Activated CD8-positive, alpha-beta memory T cell treated with anti-CD3 and anti-CD28 coated beads for 36 hours (primary cell): ENCODE results near the gene GRIK3. TPM values are rescaled to one million over a fixed set of nuclear protein-coding genes. Genes with fewer than 3 reads are reported as not detected.
"Not testable (repeated sequence)": the region's sequence is repeated elsewhere in the genome, so short reads cannot be mapped to it uniquely, and the experiment has no call there.

Source experiments
- CTCF ChIA-PET: fragments of 350-600 bp; sonication (Branson Sonifier 250); formaldehyde crosslinking; loops from one replicate; lab custom pipeline; 2021; ENCODE audit warnings: antibody characterized with exemption; lab: Charles Lee
- POLR2A ChIA-PET: fragments of 350-600 bp; sonication (Branson Sonifier 250); formaldehyde crosslinking; loops from one replicate; lab custom pipeline; 2021; ENCODE audit warnings: antibody characterized with exemption; lab: Charles Lee
- total RNA-seq, 2 experiments: library from RNA; stranded (reverse); gene quantifications; one replicate each; pipeline ENCODE4 v1.2.3, GENCODE V29; 2021

Gene GRIK3
- total RNA-seq, result not detected

- ChIA-PET POLR2A (no interaction called here), CTCF (no interaction called here)
Observed at GRCh38 chr1:37034121-37035013, at the start of gene GRIK3. Gene GRIK3, minus strand, starts transcription at chr1:37034515. Its CDS starts 407 bp downstream, at chr1:37034108.

GRCh38 chr1:37084013-37084412, 49.7 kb upstream of the GRIK3 start:
- ChIA-PET POLR2A (no interaction called here), CTCF (no interaction called here)

DNA sequence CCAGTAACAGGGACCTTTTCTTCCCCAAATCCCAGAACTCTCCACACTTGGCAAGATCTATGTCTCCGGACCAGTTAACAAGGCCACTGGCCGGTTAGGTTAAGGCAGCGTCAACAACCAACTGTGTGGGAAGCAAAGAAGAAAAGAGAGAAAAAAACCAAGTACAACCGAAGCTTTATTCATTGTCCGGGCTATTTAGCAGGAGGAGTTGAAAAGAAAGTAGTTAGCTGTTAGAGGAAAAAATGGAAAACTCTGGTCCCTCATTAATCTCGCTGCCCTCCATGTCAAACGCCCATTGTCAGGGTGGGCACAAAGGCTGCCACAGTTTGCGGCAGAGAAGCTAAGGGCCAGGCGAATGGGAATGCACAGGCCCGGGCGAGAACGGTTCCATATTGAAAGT, 49.3 kb upstream of the GRIK3 start:
- POLR2A ChIA-PET, result no interaction called here
- CTCF ChIA-PET, result no interaction called here

DNA sequence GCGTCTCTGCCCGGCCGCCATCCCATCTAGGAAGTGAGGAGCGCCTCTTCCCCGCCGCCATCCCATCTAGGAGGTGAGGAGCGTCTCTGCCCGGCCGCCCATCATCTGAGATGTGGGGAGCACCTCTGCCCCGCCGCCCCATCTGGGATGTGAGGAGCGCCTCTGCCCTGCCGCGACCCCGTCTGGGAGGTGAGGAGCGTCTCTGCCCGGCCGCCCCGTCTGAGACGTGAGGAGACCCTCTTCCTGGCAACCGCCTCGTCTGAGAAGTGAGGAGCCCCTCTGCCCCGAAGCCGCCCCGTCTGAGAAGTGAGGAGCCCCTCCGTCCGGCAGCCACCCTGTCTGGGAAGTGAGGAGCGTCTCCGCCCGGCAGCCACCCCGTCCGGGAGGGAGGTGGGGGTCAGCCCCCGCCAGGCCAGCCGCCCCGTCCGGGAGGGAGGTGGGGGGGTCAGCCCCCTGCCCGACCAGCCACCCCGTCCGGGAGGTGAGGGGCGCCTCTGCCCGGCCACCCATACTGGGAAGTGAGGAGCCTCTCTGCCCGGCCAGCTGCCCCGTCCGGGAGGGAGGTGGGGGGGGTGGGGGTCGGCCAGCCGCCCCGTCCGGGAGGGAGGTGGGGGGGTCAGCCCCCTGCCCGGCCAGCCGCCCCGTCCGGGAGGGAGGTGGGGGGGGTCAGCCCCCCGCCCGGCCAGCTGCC, 46.1 kb upstream of the GRIK3 start:
- POLR2A ChIA-PET, CTCF ChIA-PET: not testable (repeated sequence)

GRCh38 chr1:37078866-37079265, 44.6 kb upstream of the GRIK3 start:
- POLR2A ChIA-PET, result no interaction called here
- CTCF ChIA-PET, result no interaction called here

DNA sequence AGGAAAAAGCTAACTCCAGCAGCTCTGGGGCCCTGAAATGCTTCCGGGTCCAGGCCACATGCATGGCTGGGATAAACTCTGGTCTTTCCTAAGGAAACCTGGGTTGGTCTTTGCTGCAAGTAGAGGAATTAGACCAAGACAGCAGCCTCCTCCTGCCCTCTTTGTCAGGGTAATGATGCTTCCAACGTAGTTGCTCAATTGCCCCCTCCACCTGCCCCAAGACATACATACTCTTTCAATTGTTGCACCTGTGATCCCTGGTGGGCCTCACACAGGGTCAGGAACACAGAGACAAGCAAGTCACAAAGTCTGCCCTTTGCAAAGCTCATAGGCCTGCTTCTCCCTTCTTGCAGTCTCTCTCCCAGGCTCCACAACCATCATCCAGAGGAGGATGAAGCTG, 41.9 kb upstream of the GRIK3 start:
- ChIA-PET POLR2A (no interaction called here), CTCF (no interaction called here)

DNA sequence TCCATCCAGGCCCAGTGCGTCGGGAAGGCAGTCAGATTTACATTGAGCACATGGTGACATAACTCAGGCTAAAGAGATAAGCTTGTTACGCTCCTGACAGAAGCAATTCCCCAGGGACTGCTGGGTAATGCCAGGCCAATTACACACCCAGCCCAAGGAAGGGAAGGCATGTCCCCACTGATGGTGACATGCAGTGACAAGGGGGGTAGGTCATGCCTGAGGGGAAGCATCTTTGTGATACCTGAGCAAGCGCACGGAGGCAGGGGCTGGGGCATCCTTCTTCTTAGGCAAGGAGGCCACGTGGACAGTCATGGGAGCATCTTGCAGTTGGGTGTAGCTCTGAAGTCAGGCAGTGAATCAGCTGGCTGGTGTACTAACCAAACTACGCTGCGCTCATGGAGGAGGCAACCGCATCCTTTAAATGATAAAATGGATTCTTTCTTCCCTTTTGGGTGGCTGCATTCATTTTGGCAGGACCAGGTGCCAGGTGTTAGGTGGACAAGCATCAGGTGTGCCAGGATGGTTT, 39.6 kb upstream of the GRIK3 start:
- CTCF ChIA-PET, result no interaction called here
- POLR2A ChIA-PET, result no interaction called here

DNA sequence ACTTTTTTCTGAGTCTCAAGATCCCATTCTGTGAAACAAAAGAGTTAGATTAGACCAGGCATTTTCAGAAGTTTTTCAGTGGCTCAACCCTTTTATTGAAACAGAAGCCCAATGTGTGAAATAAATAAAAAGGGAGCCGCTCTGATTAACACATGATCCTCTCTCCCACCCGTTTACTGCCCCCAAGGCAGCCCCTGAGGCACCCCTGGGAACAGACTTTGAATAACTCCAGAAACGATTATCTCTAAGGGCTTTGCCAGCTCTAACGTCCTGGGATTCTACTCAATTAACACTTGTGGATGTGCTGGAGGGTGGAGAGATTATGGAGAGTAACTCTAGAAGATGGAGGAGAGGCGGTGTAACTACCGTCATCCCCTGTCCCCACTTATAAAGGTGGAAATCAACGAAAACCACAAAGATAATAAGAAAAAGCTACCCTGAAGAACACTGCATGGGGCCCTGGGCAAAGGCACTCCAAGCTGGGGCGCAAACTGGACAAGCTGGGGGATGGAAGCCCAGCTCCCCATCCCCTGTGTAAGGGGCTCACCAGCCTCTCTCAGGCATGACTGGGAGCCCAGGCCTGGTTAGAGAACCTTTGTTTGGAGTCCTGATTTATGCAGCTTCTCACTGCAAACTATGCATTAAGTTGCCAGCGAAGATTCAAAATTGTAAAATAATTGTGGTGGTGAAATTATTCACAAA, 39.0 kb upstream of the GRIK3 start:
- ChIA-PET CTCF (no interaction called here), POLR2A (no interaction called here)

- POLR2A ChIA-PET, result no interaction called here
- CTCF ChIA-PET, result no interaction called here
Observed at GRCh38 chr1:37071829-37072228, 37.5 kb upstream of the GRIK3 start.

DNA sequence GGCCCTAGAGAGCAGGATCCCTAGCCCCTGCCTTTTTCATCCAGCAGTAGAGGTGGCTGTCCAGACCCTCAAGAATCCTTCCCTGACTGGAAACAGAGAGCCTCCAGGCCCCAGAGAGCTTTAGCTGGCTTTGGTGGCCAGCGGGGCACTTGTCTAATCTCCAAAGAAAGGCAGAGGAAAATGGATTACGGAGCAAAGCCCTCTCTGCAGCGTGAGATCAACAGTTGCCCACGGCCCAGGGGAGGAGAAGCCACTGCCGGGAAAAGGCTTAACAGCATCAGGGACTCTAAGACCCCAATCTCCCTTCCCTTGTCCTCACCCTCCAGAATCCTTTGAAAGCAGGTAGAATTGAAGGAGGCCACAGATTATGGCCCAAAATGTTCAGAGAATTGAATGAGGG, 35.8 kb upstream of the GRIK3 start:
- CTCF ChIA-PET, result no interaction called here
- POLR2A ChIA-PET, result no interaction called here

GRCh38 chr1:37069406-37069805, 35.1 kb upstream of the GRIK3 start:
- ChIA-PET POLR2A (no interaction called here), CTCF (no interaction called here)

DNA sequence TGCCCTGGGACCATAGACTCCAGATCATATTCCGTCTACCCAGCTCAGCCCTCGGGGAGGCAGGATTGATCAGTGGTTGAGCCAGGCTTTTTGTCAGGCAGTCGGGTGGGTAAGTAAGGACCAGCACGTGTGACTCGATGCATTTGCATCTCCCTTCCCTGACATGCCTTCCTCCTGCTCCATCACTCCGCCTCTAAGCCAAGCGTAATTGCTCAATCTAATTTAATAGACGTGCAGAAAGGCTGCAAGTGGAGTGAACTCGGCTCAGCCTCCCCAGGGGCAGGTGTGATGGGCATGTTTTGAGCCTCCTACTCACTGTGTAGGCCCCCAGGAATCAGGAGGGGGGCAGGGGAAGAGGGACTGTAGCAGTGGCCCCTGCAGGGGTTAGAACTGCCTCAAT, 34.6 kb upstream of the GRIK3 start:
- POLR2A ChIA-PET, result no interaction called here
- CTCF ChIA-PET, result no interaction called here

DNA sequence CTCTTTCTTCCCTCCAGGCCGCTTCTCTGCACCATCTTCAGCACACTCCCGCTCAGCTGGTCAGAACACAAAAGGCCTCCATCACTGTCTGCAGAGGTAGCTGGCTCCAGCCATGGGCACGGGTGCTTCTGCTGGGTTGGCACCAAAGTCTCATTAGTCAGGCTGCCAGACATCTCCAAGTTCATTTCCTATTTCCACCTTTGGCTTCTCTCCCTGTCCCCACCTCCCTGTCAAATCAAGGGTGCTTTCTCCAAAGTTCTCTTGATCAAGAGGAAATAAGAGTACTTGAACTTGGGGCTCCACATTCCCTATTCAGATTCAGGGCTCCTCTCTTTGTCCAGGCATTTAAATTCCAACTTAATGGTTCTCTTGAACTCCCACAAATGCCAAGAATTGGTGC, 33.9 kb upstream of the GRIK3 start:
- ChIA-PET POLR2A (no interaction called here), CTCF (no interaction called here)

DNA sequence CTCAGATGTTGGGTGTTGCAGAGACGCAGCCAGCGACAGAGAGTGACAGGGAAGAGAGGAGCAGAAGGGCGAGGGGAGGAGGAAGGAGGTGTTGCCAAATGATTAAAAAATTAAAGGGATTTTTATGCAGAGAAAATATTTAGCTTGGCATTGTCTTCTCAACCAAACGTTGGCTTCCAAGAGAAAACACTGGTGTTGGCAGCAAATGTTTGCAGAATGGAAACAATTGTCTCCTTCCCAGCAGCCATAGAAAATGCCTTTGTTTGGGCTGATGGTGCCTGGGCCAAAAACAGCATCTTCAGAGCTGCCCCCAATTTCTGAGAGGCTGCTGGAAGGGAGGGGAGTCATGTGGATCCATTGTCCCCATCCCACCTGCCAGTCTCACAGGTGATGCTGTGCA, 29.7 kb upstream of the GRIK3 start:
- POLR2A ChIA-PET, result no interaction called here
- CTCF ChIA-PET, result no interaction called here

GRCh38 chr1:37059346-37059745, 25.0 kb upstream of the GRIK3 start:
- ChIA-PET POLR2A (no interaction called here), CTCF (no interaction called here)

DNA sequence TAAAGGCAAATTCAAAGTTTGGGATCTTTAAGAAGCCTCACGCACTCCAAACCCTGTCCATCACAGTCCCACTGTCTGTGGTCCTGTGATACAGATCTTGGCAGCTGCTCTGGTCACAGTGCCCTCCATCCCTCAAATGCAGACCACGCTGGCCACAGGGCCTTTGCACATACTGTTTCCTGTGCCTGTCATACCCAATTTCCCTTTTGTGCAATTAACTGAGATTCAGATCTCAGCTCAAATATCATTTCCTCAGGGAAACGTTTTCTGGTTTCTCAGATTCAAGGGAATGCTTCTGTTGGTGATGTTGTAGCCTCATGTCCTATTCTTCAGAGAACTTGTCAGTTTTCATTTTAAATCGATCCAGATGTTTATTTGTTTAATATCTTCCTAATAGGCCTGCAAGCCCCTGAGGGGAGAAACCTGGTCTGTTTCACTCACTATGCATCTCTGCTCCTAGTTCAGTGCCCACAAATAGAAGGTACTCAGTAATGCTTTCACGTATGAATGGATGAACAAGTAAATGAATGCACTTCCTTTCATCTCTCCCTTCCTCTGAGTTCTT, 24.2 kb upstream of the GRIK3 start:
- ChIA-PET CTCF (no interaction called here), POLR2A (no interaction called here)

- ChIA-PET CTCF (no interaction called here), POLR2A (no interaction called here)
Observed at GRCh38 chr1:37056325-37056724, 22.0 kb upstream of the GRIK3 start.

DNA sequence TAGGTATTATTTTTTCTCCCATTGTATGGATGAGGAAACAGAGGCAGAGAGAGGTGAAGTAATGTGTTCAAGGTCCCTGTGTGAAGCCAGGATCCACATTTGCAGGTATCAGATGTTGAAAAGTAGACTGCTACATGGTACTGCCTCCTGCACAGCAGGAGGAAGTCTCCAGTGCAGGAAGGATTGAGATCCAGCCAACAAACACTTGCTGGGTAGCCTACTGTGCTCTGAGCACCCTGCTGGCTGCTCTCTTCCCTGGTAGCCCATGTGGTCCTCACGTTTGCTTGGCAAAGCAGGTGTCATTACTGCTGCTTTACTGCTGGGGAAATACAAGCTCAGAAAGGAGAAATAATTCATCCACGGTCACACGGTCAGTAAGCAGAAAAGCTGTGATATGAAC, 21.3 kb upstream of the GRIK3 start:
- POLR2A ChIA-PET, result no interaction called here
- CTCF ChIA-PET, result no interaction called here

DNA sequence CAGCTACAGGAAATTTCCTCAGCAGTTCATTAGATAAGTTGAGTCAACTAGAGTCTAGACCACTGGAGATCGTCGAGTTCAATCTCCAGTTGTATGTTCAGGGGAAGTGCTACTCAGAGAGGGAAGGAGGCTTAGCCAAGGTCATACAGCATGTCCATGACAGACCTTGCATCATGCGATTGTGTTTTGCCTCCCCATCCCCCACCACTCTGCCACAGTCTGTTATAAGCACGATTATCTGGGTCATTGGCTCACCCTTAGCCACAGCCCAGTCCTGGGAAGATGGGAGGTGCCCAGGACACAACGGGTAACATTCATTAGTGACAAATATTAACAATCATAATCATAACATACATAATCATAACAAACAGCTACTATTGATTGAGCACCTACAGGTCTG, 18.9 kb upstream of the GRIK3 start:
- CTCF ChIA-PET, result no interaction called here
- POLR2A ChIA-PET, result no interaction called here

DNA sequence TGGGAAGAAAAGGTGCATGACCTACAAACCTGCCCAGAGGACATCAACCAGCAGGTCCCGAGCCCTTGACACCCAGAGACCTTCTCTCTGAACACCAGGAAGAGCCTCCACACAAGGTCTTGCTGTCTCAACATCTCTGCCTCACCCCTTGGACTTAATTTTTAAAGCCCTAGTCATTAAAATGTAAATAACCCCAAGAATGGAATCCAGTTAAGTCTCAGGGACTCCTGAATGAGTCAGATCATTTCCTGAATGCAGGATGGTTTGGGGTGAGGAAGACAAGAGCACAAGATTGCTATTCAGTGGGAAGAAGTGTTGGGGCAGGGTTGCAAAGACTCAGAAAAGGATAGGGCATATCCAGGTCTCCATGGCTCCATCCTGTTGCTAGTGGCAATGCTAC, 17.8 kb upstream of the GRIK3 start:
- ChIA-PET CTCF (no interaction called here), POLR2A (no interaction called here)
